Cardiac fibroblast (primary cell): ENCODE data around the gene ENTPD2.

Source experiments
- DNase-seq, 2 donors: peaks; one replicate each; pipeline versions ENCODE4 v3.0.0 to v3.0.0-alpha.2; 2010; ENCODE audit warnings: low read depth in 2 of 2
- H3K4me3 ChIP-seq, 2 donors: replicated peaks in 1 of 2; 1 replicate in 1 of 2; 2 replicates in 1 of 2; pipeline ENCODE4 v1.5.1; 2011; ENCODE audit warnings: low read depth in 2 of 2, low read length in 2 of 2, mild to moderate bottlenecking in 2 of 2, moderate library complexity in 1 of 2
- CTCF ChIP-seq: IDR thresholded peaks from one replicate; pipeline ENCODE4 v1.5.1; 2011; ENCODE audit warnings: low read depth, mild to moderate bottlenecking, low read length, inconsistent platforms

ENTPD2 gene

GRCh38 chr9:137017791-137018497 lies 35.9 kb downstream of the ENTPD2 start:
- H3K4me3 ChIP-seq: no peak overlapping the region
- DNase-seq: no peak
- TF ChIP-seq CTCF: no peak

GRCh38 chr9:137017071-137017470 lies 36.8 kb downstream of the ENTPD2 start:
- DNase-seq: no peak
- no peak for TF ChIP-seq CTCF
- no peak overlapping the region for H3K4me3 ChIP-seq

- TF ChIP-seq CTCF: no peak
- no peak for DNase-seq
- no peak overlapping the region for H3K4me3 ChIP-seq
Observed at GRCh38 chr9:137016436-137016835, 37.4 kb downstream of the ENTPD2 start.

- no peak for TF ChIP-seq CTCF
- H3K4me3 ChIP-seq: no peak overlapping the region
- no peak for DNase-seq
Observed at GRCh38 chr9:137015976-137016375, 37.9 kb downstream of the ENTPD2 start.

- DNase-seq: no peak
- H3K4me3 ChIP-seq: no peak overlapping the region
- no peak for TF ChIP-seq CTCF
Observed at GRCh38 chr9:137015540-137015930, 38.3 kb downstream of the ENTPD2 start.

GRCh38 chr9:137014776-137015539 lies 38.9 kb downstream of the ENTPD2 start:
- DNase-seq: no peak
- no peak overlapping the region for H3K4me3 ChIP-seq
- no peak for TF ChIP-seq CTCF

- DNase-seq: no peak
- TF ChIP-seq CTCF: no peak
- no peak overlapping the region for H3K4me3 ChIP-seq
Observed at GRCh38 chr9:137014166-137014565, 39.7 kb downstream of the ENTPD2 start.
